ENCODE results near the gene KMT2D.
"Not testable (repeated sequence)": the region's sequence is repeated elsewhere in the genome, so short reads cannot be mapped to it uniquely, and the experiment has no call there.

KMT2D gene

GRCh38 chr12:49088150-49088931, 27.7 kb upstream of the KMT2D start:
- peak; percentile 63 for DNase-seq (ENCODE audit: low read depth)

GRCh38 chr12:49086116-49086515, 25.5 kb upstream of the KMT2D start:
- DNase-seq (ENCODE audit: low read depth) = no peak

GRCh38 chr12:49084438-49084837, 23.8 kb upstream of the KMT2D start:
- DNase-seq (ENCODE audit: low read depth) = no peak

- no peak for DNase-seq (ENCODE audit: low read depth)
Observed at GRCh38 chr12:49079793-49080192, 19.2 kb upstream of the KMT2D start.

GRCh38 chr12:49070971-49071370, 10.4 kb upstream of the KMT2D start:
- no peak for DNase-seq (ENCODE audit: low read depth)

- peak; percentile 96 for DNase-seq (ENCODE audit: low read depth)
Observed at GRCh38 chr12:49069507-49070346, 9.1 kb upstream of the KMT2D start, which contains the start of gene RHEBL1. RHEBL1 (minus strand) TSS chr12:49069979; CDS start chr12:49069785, 194 bp downstream.

- no peak for DNase-seq (ENCODE audit: low read depth)
Observed at GRCh38 chr12:49068879-49069506, 8.4 kb upstream of the KMT2D start.

GRCh38 chr12:49066120-49066519, 5.5 kb upstream of the KMT2D start:
- no peak for DNase-seq (ENCODE audit: low read depth)

GRCh38 chr12:49064767-49065152, 4.2 kb upstream of the KMT2D start:
- DNase-seq (ENCODE audit: low read depth) = no peak

GRCh38 chr12:49061916-49062315, 1.3 kb upstream of the KMT2D start:
- DNase-seq (ENCODE audit: low read depth) = not testable (repeated sequence)

GRCh38 chr12:49061157-49061650, 610 bp upstream of the KMT2D start:
- DNase-seq (ENCODE audit: low read depth) = no peak

GRCh38 chr12:49059299-49060171, 1.1 kb downstream of the KMT2D start:
- DNase-seq (ENCODE audit: low read depth) = no peak

- no peak for DNase-seq (ENCODE audit: low read depth)
Observed at GRCh38 chr12:49059045-49059298, 1.6 kb downstream of the KMT2D start.

- no peak for DNase-seq (ENCODE audit: low read depth)
Observed at GRCh38 chr12:49058366-49059044, 2.1 kb downstream of the KMT2D start.

- no peak for DNase-seq (ENCODE audit: low read depth)
Observed at GRCh38 chr12:49057888-49058287, 2.7 kb downstream of the KMT2D start.

GRCh38 chr12:49055978-49056754, 4.4 kb downstream of the KMT2D start:
- DNase-seq (ENCODE audit: low read depth) = peak; percentile 20

- DNase-seq (ENCODE audit: low read depth) = no peak
Observed at GRCh38 chr12:49055092-49055491, 5.5 kb downstream of the KMT2D start.

GRCh38 chr12:49054524-49054923, 6.1 kb downstream of the KMT2D start:
- DNase-seq (ENCODE audit: low read depth) = no peak

GRCh38 chr12:49054096-49054495, 6.5 kb downstream of the KMT2D start:
- no peak for DNase-seq (ENCODE audit: low read depth)

- no peak for DNase-seq (ENCODE audit: low read depth)
Observed at GRCh38 chr12:49052451-49053208, 8.0 kb downstream of the KMT2D start.

Measured in activated T-cell treated with anti-CD3 and anti-CD28 coated beads for 1 hour (primary cell).